Smooth muscle cell of the brain vasculature (primary cell): ENCODE results near the gene DBR1.
"Not testable (repeated sequence)": the region's sequence is repeated elsewhere in the genome, so short reads cannot be mapped to it uniquely, and the experiment has no call there.

Source experiments
- DNase-seq: peaks from one replicate; pipeline ENCODE4 v3.0.0-alpha.2; 2012; ENCODE audit warnings: low read depth, low spot score

The DBR1 gene

GRCh38 chr3:138186803-138187295 is 12.1 kb upstream of the DBR1 start:
- DNase-seq: peak; percentile 77

- no peak for DNase-seq
Measured at GRCh38 chr3:138186221-138186620, 11.5 kb upstream of the DBR1 start.

- no peak for DNase-seq
Measured at GRCh38 chr3:138184994-138185393, 10.3 kb upstream of the DBR1 start.

GRCh38 chr3:138180375-138181029 is 5.8 kb upstream of the DBR1 start:
- no peak for DNase-seq

- no peak for DNase-seq
Measured at GRCh38 chr3:138173769-138174420, 826 bp downstream of the DBR1 start.

- no peak for DNase-seq
Measured at GRCh38 chr3:138172625-138173024, 2.1 kb downstream of the DBR1 start.

- no peak for DNase-seq
Measured at GRCh38 chr3:138165061-138165460, 9.7 kb downstream of the DBR1 start.

- DNase-seq: no peak
Measured at GRCh38 chr3:138157743-138158142, 17.0 kb downstream of the DBR1 start.

- no peak for DNase-seq
Measured at GRCh38 chr3:138154534-138154933, 20.2 kb downstream of the DBR1 start.

- DNase-seq: no peak
Measured at GRCh38 chr3:138148503-138148902, 26.2 kb downstream of the DBR1 start.

GRCh38 chr3:138142181-138142580 is 32.5 kb downstream of the DBR1 start:
- not testable (repeated sequence) for DNase-seq

GRCh38 chr3:138140940-138141339 is 33.8 kb downstream of the DBR1 start:
- DNase-seq: no peak

- no peak for DNase-seq
Measured at GRCh38 chr3:138139691-138140090, 35.0 kb downstream of the DBR1 start.

- no peak for DNase-seq
Measured at GRCh38 chr3:138137861-138138260, 36.9 kb downstream of the DBR1 start.

GRCh38 chr3:138136201-138136600 is 38.5 kb downstream of the DBR1 start:
- no peak for DNase-seq

GRCh38 chr3:138135833-138136194 is 38.9 kb downstream of the DBR1 start:
- DNase-seq: no peak

- DNase-seq: no peak
Measured at GRCh38 chr3:138135146-138135832, 39.4 kb downstream of the DBR1 start.

- DNase-seq: no peak
Measured at GRCh38 chr3:138132239-138132638, 42.5 kb downstream of the DBR1 start, which contains the start of gene A4GNT. Gene A4GNT, minus strand, starts transcription at chr3:138132390. Its CDS starts 1,134 bp downstream, at chr3:138131256.

- DNase-seq: no peak
Measured at GRCh38 chr3:138127636-138128365, 46.9 kb downstream of the DBR1 start.

- DNase-seq: no peak
Measured at GRCh38 chr3:138125548-138126221, 49.0 kb downstream of the DBR1 start.

GRCh38 chr3:138124706-138125355 is 49.9 kb downstream of the DBR1 start:
- no peak for DNase-seq
